C4-2B (cell line): ENCODE measurements around the gene SFMBT2.

Experiments
- ZFX ChIP-seq: fragments of 450-650 bp; IDR thresholded peaks from 2 replicates; pipeline ENCODE4 v1.6.1; 2017
- TF ChIP-seq, protein P1 (sequence below): fragments of 450-650 bp; conservative IDR thresholded peaks from 2 replicates; pipeline ENCODE4 v1.5.1; 2017; ENCODE audit warnings: mild to moderate bottlenecking

DNA sequence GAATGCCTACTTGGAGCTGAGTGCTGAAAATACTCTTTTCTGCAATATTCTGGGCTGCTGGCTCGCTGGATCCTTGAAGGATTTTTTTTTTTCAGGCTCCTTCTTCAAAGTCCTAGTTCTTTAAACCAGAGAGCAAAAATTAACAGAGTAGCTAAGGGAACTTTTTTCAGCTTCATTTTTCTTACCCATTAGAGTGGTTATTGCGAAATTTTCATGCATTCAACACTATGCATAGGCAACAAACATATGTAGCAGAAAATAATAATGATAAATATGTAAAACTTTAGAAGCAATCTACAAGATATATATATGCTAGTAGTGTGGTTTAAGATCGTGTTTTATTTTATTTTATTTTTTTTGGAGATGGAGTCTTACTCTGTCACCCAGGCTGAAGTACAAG, 264.6 kb downstream of the SFMBT2 start:
- TF ChIP-seq, protein P1, sequence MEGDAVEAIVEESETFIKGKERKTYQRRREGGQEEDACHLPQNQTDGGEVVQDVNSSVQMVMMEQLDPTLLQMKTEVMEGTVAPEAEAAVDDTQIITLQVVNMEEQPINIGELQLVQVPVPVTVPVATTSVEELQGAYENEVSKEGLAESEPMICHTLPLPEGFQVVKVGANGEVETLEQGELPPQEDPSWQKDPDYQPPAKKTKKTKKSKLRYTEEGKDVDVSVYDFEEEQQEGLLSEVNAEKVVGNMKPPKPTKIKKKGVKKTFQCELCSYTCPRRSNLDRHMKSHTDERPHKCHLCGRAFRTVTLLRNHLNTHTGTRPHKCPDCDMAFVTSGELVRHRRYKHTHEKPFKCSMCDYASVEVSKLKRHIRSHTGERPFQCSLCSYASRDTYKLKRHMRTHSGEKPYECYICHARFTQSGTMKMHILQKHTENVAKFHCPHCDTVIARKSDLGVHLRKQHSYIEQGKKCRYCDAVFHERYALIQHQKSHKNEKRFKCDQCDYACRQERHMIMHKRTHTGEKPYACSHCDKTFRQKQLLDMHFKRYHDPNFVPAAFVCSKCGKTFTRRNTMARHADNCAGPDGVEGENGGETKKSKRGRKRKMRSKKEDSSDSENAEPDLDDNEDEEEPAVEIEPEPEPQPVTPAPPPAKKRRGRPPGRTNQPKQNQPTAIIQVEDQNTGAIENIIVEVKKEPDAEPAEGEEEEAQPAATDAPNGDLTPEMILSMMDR = no peak
- no peak for TF ChIP-seq ZFX
